Stomach smooth muscle (tissue), 2 donors: ENCODE results near the gene MAN1B1.
"Not testable (repeated sequence)": the region's sequence is repeated elsewhere in the genome, so short reads cannot be mapped to it uniquely, and the experiment has no call there.

Experiments used
- H3K27ac ChIP-seq: one replicate; pipeline ENCODE4 v1.7.0; 2013; ENCODE audit warnings: mild to moderate bottlenecking, low read length, inconsistent platforms
- H3K27me3 ChIP-seq, 2 donors: one replicate each; pipeline ENCODE4 v1.7.0; 2013; ENCODE audit warnings: low read length in 2 of 2; ENCODE audit not compliant: insufficient read depth in 2 of 2, control insufficient read depth in 1 of 2
- H3K36me3 ChIP-seq, 2 donors: one replicate each; pipeline ENCODE4 v1.7.0; 2013; ENCODE audit warnings: low read length in 2 of 2; ENCODE audit not compliant: control insufficient read depth in 2 of 2, insufficient read depth in 2 of 2
- H3K4me1 ChIP-seq: one replicate; pipeline ENCODE4 v1.7.0; 2013; ENCODE audit warnings: low read length; ENCODE audit not compliant: control insufficient read depth, insufficient read depth
- H3K4me3 ChIP-seq, 2 donors: one replicate each; pipeline ENCODE4 v1.7.0; 2013; ENCODE audit warnings: low read length in 2 of 2
- H3K9ac ChIP-seq, 2 donors: one replicate each; pipeline ENCODE4 v1.7.0; 2013; ENCODE audit warnings: low read length in 2 of 2, mild to moderate bottlenecking in 1 of 2
- H3K9me3 ChIP-seq, 2 donors: one replicate each; pipeline ENCODE4 v1.7.0; 2013; ENCODE audit warnings: low read length in 2 of 2; ENCODE audit not compliant: control insufficient read depth in 2 of 2
- donor health status: healthy.
- donor health status: Pancreatic carcinoma.

The MAN1B1 gene

GRCh38 chr9:137126786-137127185 lies 40.0 kb downstream of the MAN1B1 start:
- Histone ChIP-seq H3K27ac (no peak overlapping the region), H3K9ac (no peak overlapping the region), H3K4me3 (no peak overlapping the region)

GRCh38 chr9:137127301-137128157 lies 40.7 kb downstream of the MAN1B1 start:
- Histone ChIP-seq H3K27me3 (peaks cover 0 to 4% of the 10 kb centered on the region in 2 donors), H3K4me1 (peaks cover 17% of the 10 kb centered on the region), H3K27ac (no peak overlapping the region), H3K36me3 (no peaks in the 10 kb centered on the region), H3K9me3 (peaks cover 0 to 3% of the 10 kb centered on the region in 2 donors), H3K9ac (no peak overlapping the region), H3K4me3 (peak overlapping the region in 1 of 2 donors; percentile 35)

More at GRCh38 chr9:137126786-137127185, 40.0 kb downstream of the MAN1B1 start:
- H3K27me3 ChIP-seq: peaks cover 0 to 4% of the 10 kb centered on the region in 2 donors
- H3K36me3 ChIP-seq: no peaks in the 10 kb centered on the region
- H3K4me1 ChIP-seq: peaks cover 17% of the 10 kb centered on the region
- H3K9me3 ChIP-seq: peaks cover 0 to 3% of the 10 kb centered on the region in 2 donors

- Histone ChIP-seq H3K27ac (no peak overlapping the region), H3K36me3 (no peaks in the 10 kb centered on the region), H3K27me3 (peaks cover 0 to 4% of the 10 kb centered on the region in 2 donors), H3K4me1 (peaks cover 17% of the 10 kb centered on the region), H3K4me3 (peak overlapping the region; percentile 64 to 76), H3K9me3 (peaks cover 0 to 3% of the 10 kb centered on the region in 2 donors), H3K9ac (no peak overlapping the region)
These were observed 41.5 kb downstream of the MAN1B1 start for GRCh38 chr9:137128158-137128861.

GRCh38 chr9:137128862-137129455 lies 42.2 kb downstream of the MAN1B1 start:
- Histone ChIP-seq H3K4me1 (peaks cover 17% of the 10 kb centered on the region), H3K9ac (peak overlapping the region; percentile 47 to 50), H3K36me3 (no peaks in the 10 kb centered on the region)

GRCh38 chr9:137129456-137130175 lies 42.8 kb downstream of the MAN1B1 start:
- Histone ChIP-seq H3K36me3 (no peaks in the 10 kb centered on the region), H3K9ac (peak overlapping the region; percentile 47 to 50), H3K4me1 (peaks cover 17% of the 10 kb centered on the region), H3K27me3 (peaks cover 0 to 4% of the 10 kb centered on the region in 2 donors), H3K27ac (peak overlapping the region; percentile 6), H3K4me3 (peak overlapping the region; percentile 64 to 76), H3K9me3 (peaks cover 0 to 3% of the 10 kb centered on the region in 2 donors)

More at GRCh38 chr9:137128862-137129455, 42.2 kb downstream of the MAN1B1 start:
- Histone ChIP-seq H3K27me3 (peaks cover 0 to 4% of the 10 kb centered on the region in 2 donors), H3K4me3 (peak overlapping the region; percentile 64 to 76), H3K27ac (peak overlapping the region; percentile 6), H3K9me3 (peaks cover 0 to 3% of the 10 kb centered on the region in 2 donors)

GRCh38 chr9:137130176-137130755 lies 43.5 kb downstream of the MAN1B1 start:
- H3K9me3 ChIP-seq: peaks cover 0 to 3% of the 10 kb centered on the region in 2 donors
- no peak overlapping the region for H3K9ac ChIP-seq
- no peaks in the 10 kb centered on the region for H3K36me3 ChIP-seq
- H3K27ac ChIP-seq: no peak overlapping the region
- peaks cover 17% of the 10 kb centered on the region for H3K4me1 ChIP-seq
- H3K27me3 ChIP-seq: peaks cover 0 to 4% of the 10 kb centered on the region in 2 donors
- peak overlapping the region; percentile 64 to 76 for H3K4me3 ChIP-seq

- Histone ChIP-seq H3K27ac (no peak overlapping the region), H3K9ac (no peak overlapping the region), H3K4me1 (peaks cover 8% of the 10 kb centered on the region), H3K36me3 (no peaks in the 10 kb centered on the region), H3K9me3 (peaks cover 0 to 3% of the 10 kb centered on the region in 2 donors), H3K27me3 (peaks cover 29 to 34% of the 10 kb centered on the region in 2 donors), H3K4me3 (no peak overlapping the region)
These were observed 47.4 kb downstream of the MAN1B1 start for GRCh38 chr9:137134191-137134590.

GRCh38 chr9:137135154-137135553 lies 48.4 kb downstream of the MAN1B1 start:
- H3K4me3 ChIP-seq, H3K9ac ChIP-seq: not testable (repeated sequence)

GRCh38 chr9:137136261-137136880 lies 49.6 kb downstream of the MAN1B1 start:
- Histone ChIP-seq H3K4me3 (no peak overlapping the region), H3K4me1 (peaks cover 4% of the 10 kb centered on the region), H3K27me3 (peaks cover 50 to 51% of the 10 kb centered on the region in 2 donors), H3K36me3 (no peaks in the 10 kb centered on the region), H3K27ac (no peak overlapping the region), H3K9ac (no peak overlapping the region), H3K9me3 (no peaks in the 10 kb centered on the region)

More at GRCh38 chr9:137135154-137135553, 48.4 kb downstream of the MAN1B1 start:
- not testable (repeated sequence) for H3K36me3 ChIP-seq, H3K4me1 ChIP-seq, H3K9me3 ChIP-seq, H3K27ac ChIP-seq
- peaks cover 38 to 40% of the 10 kb centered on the region in 2 donors for H3K27me3 ChIP-seq
